Measurements from ENCODE around the gene GRK5. TPM values are rescaled to one million over a fixed set of nuclear protein-coding genes. Genes with fewer than 3 reads are reported as not detected.

Gene GRK5
- total RNA-seq, 1 donor from 2014 or later = 26.2 TPM

DNA sequence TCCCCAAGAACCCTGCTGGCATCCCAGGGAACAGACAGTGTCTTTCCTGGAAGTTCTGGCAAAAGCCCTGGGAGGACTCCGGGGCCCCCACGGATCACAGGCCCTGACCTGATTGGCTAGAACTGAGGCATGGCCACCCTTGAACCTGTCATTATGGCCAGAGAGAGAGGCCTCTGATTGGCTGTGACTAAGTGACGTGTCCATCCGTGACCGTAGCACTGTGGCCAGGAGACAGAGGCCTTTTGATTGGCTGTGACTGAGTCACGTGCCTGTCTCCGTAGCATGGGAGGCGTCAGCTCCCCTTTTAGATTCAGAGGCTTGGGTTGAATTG is 171.3 kb downstream of the GRK5 start:
- DNase-seq = no peak

DNA sequence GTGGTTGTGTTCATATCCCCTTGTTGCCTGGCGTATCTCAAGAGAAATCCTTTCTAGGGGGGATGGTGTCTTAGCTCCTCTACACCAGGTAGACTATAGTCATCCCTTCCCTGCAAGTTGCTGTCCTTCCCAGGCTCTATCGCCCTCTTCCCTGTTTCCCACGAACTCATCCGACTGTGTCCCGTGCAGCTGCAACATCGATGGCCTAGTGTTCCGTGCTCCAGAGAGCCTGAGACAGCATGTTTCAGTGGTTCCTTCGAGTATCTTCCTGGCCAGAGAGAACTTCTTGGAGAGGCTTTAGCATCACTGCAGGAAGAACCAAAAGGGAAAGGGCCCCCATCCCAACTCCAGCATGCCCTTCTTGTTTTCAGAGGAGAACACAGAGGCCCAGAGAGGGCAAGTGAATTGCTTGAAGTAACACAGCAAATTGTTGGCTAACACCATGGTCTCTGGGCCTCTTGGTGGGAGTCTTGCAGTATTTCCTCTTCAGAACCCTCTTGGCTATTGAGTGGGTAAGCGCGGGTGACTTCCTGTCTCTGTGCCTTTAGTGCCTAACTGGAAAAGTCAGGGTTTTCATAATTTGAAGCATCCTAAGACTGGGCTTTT is 172.2 kb downstream of the GRK5 start:
- no peak for DNase-seq

- DNase-seq = no peak
These were observed 175.9 kb downstream of the GRK5 start for GRCh38 chr10:119383174-119383856.

- no peak for DNase-seq
These were observed 176.8 kb downstream of the GRK5 start for GRCh38 chr10:119384127-119384526.

- no peak for DNase-seq
These were observed 179.3 kb downstream of the GRK5 start for GRCh38 chr10:119386666-119387065.

DNA sequence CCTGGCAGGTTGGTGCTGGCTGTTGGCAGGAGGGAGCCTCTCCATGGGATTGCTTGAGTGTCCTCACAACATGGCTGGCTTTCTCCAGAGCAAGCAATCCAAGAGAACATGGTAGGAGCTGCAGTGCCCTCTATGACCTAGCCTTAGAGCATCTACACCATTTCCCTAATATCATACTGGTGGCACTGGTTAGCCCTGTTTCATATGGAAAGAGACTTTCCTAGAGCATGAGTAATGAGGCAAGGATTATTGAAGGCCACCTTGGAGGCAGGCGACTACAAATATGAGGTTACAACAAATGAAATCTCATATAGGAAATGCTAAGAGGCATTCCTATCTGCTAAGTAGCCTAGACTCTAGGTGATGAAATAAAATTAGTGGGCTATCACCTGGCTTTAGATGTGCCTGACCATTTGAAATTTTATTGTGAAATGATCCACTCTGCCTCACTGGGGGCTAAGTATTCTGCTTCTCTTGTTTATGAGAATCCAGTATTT is 181.5 kb downstream of the GRK5 start:
- no peak for DNase-seq

DNA sequence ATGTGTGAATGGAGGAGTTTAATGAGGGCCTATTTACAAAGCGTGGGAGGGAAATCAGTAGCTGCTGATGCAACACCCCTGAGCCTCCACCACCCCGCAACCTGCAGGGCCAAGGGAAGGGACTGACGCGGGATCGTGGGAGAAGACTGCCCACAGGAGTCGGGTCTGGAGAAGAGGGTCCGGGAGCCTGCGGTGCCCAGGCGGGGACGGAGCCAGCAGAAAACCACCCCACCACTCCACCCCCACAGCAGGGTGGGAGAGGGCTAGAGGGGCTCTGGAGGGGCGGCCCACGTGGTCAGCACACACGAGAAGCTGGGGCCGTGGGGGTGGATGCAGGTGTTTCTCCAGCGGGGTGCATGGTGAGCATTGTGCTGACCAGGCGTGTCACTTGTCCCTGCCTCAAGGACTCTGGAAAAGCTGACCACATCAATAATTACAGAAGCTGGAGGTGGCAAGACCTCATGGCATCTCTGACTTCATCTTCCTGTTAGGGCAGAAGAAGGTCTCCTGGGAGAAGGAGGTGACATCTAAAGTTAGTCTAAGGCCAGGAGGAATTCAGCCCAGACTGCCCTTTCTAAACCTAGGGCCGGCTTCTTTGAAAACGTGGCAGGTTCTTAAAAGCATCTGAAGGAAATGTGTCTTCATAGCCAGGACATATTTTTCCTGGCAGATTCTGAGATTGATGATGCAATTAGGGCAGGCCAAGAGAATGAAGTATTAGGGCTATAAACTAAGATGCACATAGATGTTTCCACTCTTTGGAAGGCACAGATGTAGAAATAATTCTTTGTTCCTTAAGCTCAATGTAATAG is 184.3 kb downstream of the GRK5 start:
- DNase-seq = peak; percentile 37

DNA sequence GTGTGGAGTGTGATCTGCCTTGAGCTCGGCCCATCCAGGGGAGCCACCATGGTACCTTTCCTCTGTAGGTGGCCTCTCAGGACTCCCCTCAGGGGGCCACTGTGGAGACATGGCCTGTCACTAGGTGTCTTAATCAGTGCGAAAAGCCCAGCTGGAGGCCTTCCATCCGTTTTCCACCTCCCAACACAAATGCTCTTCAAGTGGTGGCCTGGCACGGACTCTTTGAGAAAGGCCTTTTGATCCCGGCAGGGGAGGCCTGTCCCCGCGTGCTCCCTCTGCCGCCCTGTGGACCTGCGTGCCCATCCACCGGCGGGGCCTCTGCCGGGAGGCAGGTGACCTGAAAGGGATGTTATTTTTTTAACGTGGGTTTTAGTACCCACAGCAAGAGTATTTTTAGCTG is 185.6 kb downstream of the GRK5 start:
- DNase-seq = no peak

GRCh38 chr10:119393421-119393820 is 186.1 kb downstream of the GRK5 start:
- DNase-seq = no peak

GRCh38 chr10:119393845-119394244 is 186.5 kb downstream of the GRK5 start:
- DNase-seq = no peak

DNA sequence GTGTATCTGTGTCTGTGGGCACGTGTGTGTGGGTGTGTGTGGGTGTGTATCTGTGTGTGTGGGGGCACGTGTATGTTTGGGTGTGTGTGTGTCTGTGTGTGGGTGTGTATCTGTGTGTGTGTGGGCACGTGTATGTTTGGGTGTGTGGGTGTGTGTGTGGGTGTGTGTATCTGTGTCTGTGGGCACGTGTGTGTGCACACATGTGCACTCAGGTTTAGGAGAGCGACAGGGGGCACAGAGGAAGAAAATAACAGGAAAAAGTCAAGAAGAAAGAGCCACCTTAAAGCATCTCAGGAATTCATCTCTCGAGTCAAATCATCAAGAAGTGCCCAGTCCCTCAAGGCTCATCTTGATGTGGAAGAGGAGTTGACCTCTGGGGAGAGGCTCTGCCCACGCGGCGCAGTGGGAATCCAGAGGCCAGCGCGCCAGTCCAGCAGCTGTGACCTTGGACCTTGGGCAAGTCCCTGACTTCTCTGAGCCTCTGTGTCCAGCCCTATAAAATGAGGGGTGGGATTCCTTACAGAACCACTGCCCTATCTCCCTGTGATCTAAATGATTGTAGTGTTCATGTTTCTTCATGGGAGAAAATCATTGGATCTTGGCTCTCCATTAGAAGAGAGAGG is 187.4 kb downstream of the GRK5 start:
- no peak for DNase-seq

- peak; percentile 20 for DNase-seq
These were observed 188.1 kb downstream of the GRK5 start for GRCh38 chr10:119395280-119396007.

DNA sequence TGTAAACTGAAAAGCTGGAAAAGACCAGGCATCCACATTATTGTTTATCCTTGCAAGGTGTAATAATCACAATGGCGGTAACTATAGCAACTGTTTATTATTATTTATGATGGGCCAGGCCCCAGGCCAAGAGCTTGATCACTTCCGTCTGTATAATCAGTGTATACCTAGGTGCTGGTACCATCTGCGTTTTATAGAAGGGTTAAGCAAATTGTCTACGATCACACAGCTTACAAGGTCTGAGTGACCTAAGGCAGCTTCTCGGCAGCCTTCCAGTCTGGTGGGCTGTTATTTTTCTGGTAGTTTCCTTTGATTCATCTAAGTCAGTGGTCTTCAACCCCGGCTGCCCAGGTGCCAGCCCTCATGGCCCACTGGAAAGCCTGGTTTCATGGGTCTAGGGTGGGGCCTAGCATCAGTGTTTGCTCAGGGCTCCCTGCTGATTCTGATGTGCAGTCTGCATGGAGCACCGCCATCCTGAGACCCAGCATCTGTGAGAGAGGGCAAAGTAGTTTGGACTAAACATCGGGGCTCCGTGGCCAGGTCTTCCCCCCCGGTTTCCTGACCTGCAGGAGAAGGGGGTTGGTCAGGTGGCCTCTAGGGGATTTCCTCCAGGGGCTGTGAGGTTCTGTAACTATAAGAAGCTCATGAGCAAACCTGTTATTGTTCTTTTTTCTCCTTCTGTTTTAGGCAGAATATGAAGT is 188.8 kb downstream of the GRK5 start:
- DNase-seq = peak; percentile 34

- no peak for DNase-seq
These were observed 189.3 kb downstream of the GRK5 start for GRCh38 chr10:119396709-119397071.

GRCh38 chr10:119397416-119397815 is 190.0 kb downstream of the GRK5 start:
- no peak for DNase-seq

GRCh38 chr10:119398996-119399395 is 191.6 kb downstream of the GRK5 start:
- peak; percentile 63 for DNase-seq

DNA sequence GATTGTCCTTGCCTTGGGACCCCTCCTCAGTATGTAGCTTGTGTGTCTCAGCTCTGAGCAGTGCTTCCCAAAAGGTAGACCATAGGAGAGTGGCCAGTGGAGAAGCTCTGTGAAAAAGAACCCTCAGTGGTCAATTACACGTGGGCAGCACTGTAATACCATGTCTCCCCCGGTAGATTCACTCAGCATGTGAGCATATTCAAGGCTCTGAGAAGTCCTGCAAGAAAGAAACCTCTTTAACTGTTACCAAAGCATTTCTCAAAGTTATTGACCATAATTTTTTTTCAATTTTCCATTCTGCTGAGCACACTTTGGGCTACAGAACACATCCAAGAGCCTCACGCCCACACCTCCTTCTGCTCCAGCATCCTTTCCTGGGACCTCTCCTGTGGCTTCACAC is 192.1 kb downstream of the GRK5 start:
- no peak for DNase-seq

DNA sequence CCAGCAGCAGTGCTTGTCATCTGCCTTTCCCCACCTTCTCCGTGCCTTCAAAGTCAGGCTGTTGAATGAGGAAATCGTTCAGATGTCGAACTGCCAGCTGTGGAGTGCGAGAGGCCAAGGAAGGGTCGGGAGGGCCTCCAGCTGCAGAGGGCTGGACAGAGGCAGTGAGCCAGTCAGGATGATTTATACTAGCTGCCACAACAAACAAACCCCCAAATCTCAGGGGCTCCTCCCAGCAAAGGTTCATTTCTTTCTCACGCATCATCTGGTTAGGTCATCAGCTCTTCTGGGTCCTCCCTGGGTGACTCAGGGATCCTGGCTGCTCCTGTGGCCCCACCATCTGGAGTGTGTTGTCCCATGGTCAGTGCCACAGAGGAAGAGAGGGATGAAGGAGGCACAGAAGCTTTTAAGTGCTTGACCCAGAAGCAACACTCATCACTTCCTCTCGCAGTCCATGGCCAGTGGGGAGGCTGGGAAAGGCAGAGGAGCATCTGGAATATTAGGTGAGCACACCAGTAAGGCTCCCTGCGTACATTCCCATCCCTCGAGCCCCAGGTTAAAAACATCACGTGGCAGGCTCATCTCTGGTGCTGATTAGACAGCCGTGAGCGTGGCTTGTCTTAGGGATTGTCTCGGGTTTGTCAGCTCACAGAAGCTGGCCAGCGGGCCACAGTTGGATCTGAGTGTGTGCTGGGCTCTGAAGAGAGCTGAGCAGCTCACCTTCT is 194.5 kb downstream of the GRK5 start:
- peak; percentile 77 for DNase-seq

- DNase-seq = no peak
These were observed 196.6 kb downstream of the GRK5 start for GRCh38 chr10:119403921-119404320.

- DNase-seq = no peak
These were observed 197.5 kb downstream of the GRK5 start for GRCh38 chr10:119404719-119405519.

All from tongue (tissue), 2 donors.